SK-MEL-5 (cell line): ENCODE results near the gene ANTXRL. TPM values are rescaled to one million over a fixed set of nuclear protein-coding genes. Genes with fewer than 3 reads are reported as not detected.
"Not testable (repeated sequence)": the region's sequence is repeated elsewhere in the genome, so short reads cannot be mapped to it uniquely, and the experiment has no call there.

Experiments used
- DNase-seq: peaks from one replicate; pipeline ENCODE4 v3.0.0-alpha.2; 2016; ENCODE audit warnings: low read depth, low spot score
- in situ Hi-C: cut with HindIII; loops from 2 replicates; pipeline ENCODE4 v1.10.0; 2016; ENCODE audit warnings: low sequenced_read_pairs, high pct_unique_total_duplicates, low pct_unique_long_range_greater_than_20kb
- polyA plus RNA-seq, 2 experiments: library from polyadenylated mRNA; depleted of rRNA; stranded (reverse); fragments of >200 nt; gene quantifications; 2 replicates each; pipeline ENCODE4 v1.2.3, GENCODE V29; 2015
- total RNA-seq: library from RNA; depleted of rRNA; stranded (reverse); fragments of >200 nt; shearing (Covaris generic); gene quantifications from 2 replicates; pipeline ENCODE4 v1.2.3, GENCODE V29; 2014; rRNA removed

The ANTXRL gene
- total RNA-seq, result not detected in 2 replicates
- polyA plus RNA-seq (2015; cell fraction: cytosol; rRNA removed), result 0.05 TPM in 2 replicates
- 4.7 TPM in 1 of 2 replicates, not detected in the other for polyA plus RNA-seq (2015; cell fraction: nucleus; rRNA removed)

DNA sequence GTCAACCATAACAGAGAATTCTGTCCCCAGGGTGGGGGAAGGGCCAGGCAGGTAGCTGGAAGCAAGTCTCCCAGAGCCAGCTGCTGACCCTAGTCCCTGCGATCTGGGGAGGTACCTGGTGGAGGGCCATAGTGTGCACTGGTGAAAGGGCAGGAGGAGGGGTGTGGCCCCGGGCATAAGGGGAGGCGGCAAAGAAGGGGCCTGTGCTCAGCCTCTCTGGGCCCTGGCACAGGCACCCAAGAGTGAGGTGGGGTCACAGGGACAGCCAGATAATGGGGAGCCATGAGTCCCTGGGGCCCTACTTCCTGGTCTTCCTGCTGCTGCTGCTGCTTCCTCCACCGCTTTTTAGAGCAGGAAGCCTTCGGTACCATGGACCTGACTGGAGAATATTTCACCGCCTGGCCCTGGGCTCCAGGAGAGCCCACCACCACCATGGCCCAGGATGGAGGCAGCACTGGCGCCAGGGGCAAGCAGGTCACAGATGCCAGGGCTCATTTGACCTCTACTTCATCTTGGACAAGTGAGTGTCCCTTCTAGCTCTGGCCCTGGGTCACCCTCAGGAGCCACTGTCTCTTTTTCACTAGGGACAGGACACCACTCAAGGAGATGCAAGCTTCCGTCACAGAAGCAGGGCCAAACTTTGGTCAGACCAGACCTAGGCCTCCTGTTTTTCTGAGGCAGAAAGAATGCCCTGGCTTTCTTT lies at the start of gene ANTXRL:
Gene ANTXRL (plus strand): TSS at position 7 of the 703 bp plus-strand sequence. CDS start 266 bp downstream, at position 273.
- in situ Hi-C loops, result no loop called here

GRCh38 chr10:46237815-46238510 lies 48.8 kb upstream of the ANTXRL start:
- DNase-seq, result no peak
- in situ Hi-C loops, result no loop called here

More for the DNA sequence above, at the start of gene ANTXRL:
- DNase-seq, result no peak

- DNase-seq, result no peak
- in situ Hi-C loops, result no loop called here
Observed at GRCh38 chr10:46239247-46239646, 47.5 kb upstream of the ANTXRL start.

- in situ Hi-C loops, result no loop called here
- no peak for DNase-seq
Observed at GRCh38 chr10:46239993-46240683, 46.7 kb upstream of the ANTXRL start.

DNA sequence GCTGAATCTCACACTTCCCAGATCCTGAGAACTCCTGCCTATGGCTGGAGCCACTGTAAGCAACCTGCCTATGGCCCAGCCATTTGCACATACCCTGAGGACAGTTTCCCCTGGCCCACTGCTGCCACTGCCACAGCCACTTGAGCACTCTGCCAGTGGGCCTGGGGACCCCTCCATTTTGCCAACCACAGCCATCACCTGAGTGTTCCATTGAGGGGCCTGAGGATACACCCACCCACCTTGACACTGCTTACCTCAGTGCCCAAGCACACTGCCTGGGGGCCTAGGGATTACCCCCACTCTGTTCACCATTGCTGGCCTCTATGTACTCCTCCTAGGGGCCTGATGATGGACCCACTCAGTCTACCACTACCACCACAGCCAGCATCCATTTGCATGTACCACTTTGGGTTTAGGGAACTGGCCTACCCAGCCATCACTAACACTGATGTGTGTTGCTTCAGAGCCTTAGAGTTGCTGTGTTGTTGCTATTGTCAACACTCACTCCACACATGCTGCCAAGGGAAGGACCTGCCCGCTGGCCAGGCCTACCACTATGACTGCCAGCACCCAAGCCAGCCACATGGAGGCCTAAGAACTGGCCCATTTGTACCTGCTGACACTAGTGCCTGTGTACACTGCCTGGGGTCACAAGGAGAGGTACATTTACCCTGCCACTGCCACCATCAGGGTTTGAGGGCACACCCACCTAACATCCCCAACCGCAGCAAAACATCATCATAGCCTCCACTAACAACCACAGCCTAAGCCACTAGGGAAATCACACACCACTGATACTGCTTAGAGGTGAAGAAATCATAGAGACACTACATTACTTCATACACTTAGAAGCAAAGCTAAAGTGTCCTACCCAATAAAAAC lies 45.9 kb upstream of the ANTXRL start:
- DNase-seq, result no peak
- in situ Hi-C loops, result no loop called here

GRCh38 chr10:46245381-46245900 lies 41.4 kb upstream of the ANTXRL start:
- DNase-seq, result no peak
- in situ Hi-C loops, result no loop called here

GRCh38 chr10:46246400-46247180 lies 40.2 kb upstream of the ANTXRL start:
- in situ Hi-C loops, DNase-seq: not testable (repeated sequence)

GRCh38 chr10:46247181-46247475 lies 39.7 kb upstream of the ANTXRL start:
- no peak for DNase-seq
- in situ Hi-C loops, result no loop called here

- in situ Hi-C loops, result no loop called here
- no peak for DNase-seq
Observed at GRCh38 chr10:46247808-46248569, 38.8 kb upstream of the ANTXRL start.

DNA sequence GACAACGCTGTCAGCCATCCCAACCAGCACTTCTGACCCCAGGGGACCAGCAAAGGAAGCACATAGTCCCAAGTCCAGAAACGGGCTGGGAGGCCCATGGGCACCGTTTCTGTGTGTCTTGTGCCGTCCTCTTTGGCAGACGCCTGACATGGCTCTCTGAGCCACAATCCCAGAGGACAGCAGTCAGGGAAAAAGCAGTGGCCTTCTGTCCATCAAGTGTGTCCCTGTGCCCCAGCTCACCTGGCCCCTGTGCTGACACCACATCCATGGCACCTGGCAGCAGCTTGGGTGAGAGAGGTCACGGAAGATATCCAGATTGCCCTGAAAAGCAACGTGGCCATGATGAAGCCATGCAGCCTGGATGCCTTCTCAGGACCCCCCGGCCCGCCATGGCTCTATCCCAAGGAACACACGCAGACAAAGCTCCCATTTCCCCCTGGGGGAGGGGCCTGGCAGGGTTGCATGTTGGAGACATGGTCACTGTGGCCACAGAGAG lies 38.1 kb upstream of the ANTXRL start:
- DNase-seq, result no peak
- in situ Hi-C loops, result no loop called here

- in situ Hi-C loops, DNase-seq: not testable (repeated sequence)
Observed at GRCh38 chr10:46249617-46250344, 37.0 kb upstream of the ANTXRL start.

- in situ Hi-C loops, result no loop called here
- no peak for DNase-seq
Observed at GRCh38 chr10:46250481-46250880, 36.3 kb upstream of the ANTXRL start.

DNA sequence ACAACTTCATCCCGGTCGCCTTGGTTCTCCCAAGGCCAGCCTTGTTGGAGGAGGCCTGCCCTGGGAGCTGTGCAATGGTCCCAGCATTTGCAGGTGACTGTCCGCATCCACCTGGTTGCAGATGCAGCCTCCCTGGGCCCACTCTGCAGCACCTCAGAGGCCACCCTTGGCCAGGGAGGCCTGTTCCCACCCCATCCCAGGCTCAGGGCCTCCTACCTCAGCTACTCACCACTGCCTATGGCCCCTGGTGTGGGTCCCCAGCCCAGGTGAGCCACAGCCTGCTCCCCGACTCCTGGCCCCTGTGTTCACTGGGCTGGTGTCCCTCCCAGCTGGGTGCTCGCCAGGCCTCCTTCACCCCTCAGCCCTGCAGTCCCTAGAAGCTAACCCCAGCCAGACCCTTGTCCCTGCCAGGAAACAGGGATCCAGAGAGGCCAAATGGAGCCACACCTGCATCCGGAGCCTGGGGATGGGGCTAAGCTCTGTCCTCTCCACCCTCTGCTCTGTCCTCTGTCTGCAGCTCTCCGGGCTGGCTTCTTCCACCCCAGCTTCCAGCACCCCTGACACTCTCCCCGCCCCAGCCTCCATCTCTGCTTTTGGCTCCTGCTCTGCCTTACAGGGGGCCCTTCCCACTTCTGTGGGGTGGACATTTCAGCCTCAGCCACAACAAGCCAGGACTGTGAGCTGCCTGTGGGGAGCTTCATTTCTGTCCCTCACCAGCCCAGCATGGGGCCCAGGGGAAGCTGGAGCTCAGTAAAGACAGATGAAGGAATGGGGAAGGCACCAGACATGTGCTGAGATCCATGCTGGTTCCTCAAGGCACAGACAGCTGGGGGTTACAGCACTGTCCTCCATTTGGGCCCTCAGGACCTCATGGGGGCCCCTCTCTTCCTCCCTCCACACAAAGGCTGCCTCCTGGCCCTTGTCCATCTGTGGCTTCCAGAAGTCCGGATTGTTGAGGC lies 35.6 kb upstream of the ANTXRL start:
- no peak for DNase-seq
- in situ Hi-C loops, result no loop called here
